Activated CD8-positive, alpha-beta memory T cell treated with anti-CD3 and anti-CD28 coated beads, Interleukin-2, amount 50 U/mL, for 1 hour (primary cell): Measurements from ENCODE around the gene LGI4.

ENCODE experiments used
- DNase-seq: peaks from one replicate; pipeline ENCODE4 v3.0.0-alpha.2; 2020; ENCODE audit errors: extremely low read depth

LGI4 gene

DNA sequence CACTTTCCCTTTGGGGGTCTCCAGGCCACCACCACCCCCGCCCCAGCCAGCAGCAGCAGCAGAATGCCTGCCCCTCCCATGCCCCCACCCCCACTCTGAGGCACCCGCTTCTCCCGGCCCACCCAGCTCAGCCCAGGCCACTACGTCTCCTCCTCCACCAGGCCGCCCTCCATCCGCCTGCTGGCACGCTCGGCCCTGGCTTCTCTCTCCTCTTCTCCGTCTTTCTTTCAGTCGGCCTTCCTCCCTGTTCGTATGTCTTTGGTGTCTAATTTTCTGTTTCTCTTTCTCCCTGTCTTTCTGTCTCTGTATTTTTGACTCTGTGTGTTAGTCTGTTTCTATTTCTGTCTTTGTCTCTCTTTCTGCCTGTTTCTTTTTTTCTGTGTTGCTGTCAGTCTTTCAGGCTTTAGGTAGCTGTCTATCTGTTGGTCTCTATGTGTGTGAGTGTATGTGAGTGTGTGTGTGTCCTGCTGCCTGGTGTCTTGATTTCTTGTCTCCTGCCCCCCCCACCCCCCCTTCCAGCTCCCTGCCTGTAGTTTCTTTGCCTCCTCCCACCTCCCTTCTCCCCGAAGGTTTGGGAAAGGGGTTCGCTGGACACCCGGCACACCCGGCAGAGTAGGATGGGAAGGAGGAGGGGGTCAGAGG is at the start of gene LGI4:
TSS of gene LGI4 (minus strand) at position 459 of the 642 bp plus-strand sequence. CDS start at position 80, 379 bp downstream.
- DNase-seq = no peak

DNA sequence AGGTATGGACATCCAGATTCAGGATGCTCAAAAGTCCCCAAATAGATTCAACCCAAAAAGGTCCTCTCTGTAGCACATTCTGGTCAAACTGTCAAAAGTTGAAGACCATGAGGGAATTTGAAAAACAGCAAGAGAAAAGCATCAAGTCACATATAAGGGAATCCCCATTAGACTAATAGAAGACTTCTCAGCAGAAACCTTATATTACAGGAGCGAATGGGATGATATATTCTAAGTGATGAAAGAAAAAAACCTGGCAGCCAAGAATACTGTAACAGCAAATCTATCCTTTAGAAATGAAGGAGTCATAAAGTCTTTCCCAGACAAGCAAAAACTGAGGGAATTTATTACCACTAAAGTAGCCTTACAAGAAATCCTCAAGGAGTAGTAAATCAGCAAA is 49.4 kb upstream of the LGI4 start:
- no peak for DNase-seq

DNA sequence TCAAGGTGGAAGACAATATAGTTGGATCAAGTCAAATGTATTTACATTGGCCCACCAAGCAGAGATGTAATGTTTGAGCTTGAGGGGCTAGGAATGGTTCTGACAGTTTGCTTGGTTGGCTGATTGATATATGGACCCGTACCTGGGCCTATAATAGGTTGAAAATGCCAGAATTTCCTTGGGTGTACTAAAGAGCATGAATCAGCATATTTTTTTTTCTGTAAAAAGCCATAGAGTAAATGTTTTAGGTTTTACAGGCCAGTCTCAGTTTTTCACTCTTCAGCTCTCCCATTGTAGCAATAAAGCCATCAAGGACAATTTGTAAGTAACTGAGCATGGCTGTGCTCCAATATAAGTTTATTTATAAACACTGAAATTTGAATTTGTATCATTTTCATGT is 46.5 kb upstream of the LGI4 start:
- no peak for DNase-seq

DNA sequence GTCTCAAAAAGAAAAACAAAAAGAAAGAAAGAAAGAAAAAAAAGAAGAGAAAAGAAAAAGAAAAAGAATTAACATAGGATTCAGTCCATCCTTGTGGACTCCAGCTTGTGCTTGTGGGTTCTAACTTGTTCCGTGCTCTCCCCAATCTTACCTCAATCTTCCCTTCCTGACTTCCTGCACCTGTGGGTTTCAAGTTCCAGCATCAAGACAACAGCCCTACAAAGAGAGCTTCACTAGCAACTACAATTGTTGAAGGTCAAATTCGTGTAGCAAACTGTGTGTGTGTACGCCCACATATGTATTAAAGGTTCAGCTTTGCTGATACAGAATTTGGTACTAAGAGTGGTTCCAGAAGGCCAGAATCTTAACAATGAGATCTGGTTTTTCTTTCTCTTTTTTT is 45.0 kb upstream of the LGI4 start:
- DNase-seq = no peak

DNA sequence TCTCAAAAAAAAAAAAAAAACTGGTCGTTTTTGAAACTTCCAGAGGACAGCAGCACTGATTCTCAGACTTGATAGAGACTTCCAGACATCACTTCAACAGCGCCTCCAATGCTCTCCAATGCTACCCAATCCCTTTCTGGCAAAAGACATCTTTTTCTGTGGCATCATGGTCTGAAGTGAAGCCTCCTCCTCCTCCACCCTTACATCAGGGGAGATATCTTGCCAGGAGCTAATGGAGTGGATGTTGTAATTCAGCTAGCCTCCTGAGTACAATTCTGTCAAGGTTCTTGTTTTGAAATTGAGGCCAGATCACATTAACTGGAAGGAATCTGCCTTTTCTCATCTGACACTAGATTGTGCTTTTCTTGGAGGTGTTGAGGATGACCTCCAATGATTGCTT is 43.8 kb upstream of the LGI4 start:
- DNase-seq = no peak

DNA sequence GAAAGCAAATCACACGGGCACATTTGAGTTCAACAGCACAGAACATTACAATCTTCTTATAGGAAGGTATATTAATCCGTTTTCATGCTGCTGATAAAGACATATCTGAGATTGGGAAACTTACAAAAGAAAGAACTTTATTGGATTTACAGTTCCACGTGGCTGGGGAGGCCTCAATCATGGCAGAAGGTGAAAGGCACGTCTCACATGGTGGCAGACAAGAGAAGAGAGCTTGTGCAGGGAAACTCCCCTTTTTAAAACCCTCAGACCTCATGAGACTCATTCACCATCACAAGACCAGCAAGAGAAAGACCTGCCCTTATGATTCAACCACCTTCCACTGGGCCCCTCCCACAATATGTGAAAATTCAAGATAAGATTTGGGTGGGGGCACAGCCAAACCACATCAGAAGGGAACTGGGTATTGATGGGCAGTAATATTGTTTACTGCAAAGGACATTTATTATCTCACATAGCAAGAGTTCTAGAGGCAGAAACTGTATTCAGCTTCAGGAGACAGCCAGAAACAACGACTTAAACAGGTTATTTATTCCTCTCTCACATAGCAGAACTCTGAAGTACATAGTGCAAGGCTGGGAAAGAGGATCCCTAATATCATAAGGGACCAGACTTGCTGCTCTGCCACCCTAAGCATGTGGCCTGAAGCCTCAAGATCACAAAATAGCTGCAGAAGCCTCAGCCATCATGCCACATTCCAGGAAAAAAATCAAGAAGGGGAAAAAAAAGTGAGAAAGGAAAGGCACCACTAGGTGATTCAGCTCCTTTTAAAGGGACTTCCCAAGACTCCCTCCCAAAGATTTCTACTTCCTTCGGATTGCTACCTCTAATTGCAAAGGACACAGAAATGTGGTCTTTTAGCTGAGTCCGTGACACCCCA is 42.8 kb upstream of the LGI4 start:
- no peak for DNase-seq

DNA sequence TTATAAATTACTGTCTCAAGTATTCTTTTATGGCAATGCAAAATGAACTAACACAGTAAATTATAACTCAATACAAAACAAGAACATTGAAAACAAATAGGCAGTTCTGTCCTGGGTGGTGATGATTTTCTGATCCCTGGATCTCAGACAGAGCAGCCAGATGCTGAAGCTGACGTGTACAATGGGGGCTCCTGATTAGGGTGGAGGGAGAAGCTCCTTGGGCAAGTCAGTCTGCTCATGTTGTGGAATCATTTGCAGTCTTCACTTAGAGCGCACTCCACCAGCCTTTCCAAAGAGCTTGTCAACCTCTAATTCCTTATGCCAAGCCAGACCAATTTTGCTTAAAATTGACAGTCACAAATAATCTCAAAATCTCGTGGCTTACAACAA is 41.3 kb upstream of the LGI4 start:
- no peak for DNase-seq

DNA sequence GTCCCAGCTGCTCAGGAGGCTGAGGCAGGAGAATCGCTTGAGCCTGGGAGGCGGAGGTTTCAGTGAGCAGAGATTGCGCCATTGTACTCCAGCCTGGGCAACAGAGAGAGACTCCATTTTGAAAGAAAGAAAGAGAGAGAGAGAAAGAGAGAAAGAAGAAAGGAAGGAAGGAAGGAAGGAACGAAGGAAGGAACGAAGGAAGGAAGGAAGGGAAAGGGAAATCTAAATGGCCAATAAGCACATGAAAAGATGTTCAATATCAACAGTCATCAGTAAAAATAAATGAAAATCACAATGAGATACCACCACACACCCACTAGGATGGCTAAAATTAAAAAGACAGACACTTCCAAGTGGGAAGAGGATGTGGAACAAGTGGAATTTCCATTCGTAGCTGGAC is 39.4 kb upstream of the LGI4 start:
- no peak for DNase-seq

DNA sequence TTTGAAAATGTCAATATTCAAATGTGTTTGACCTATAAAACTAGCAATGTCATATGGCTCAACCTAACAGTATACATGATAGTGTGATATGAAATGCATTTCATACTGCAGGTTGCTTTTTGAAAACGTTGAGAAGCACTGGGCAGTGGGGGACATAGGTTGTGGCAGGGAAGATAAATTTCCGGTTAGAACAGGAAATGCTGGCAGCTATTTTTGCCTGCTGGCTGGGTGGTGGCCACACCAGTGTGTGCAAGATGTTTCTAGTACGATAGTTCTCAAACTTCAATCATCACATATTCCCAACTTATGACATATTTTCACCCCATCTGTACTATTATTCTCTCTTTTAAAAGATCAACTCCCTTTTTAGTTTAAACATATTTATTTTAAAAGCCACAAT is 36.9 kb upstream of the LGI4 start:
- DNase-seq = no peak

DNA sequence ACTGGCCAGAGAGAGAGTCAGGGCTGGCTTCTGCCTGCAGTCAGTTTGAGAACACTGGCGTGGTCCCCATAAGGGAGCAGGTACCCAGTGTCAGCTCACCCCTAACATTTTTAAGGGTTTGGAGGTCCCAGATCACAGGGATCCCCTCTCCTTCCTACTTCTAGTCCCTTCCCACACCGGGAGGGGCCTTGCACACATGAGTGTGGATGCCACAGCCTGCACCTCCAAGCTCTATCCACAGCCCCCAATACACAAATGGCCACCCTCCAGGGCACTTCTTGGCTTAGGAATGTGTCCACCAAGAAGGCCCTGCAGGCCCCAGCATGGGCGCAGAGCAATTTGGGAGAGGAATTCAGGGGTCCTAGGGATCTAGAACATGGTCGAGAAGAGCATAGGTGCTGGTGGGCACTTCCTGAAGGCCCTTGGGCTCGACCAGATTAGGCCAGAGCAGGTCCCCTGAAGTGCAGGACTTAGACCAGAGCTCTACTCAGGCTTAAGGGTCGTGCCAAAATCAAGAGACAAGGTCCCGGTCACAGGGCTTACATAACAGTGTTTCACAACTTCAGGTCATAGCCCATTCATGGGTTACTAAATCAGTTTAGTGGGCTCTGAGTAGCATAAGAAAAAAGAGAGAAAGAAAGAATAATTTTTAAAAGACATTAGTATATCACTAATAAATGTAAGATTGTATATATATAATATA is 35.7 kb upstream of the LGI4 start:
- DNase-seq = no peak

DNA sequence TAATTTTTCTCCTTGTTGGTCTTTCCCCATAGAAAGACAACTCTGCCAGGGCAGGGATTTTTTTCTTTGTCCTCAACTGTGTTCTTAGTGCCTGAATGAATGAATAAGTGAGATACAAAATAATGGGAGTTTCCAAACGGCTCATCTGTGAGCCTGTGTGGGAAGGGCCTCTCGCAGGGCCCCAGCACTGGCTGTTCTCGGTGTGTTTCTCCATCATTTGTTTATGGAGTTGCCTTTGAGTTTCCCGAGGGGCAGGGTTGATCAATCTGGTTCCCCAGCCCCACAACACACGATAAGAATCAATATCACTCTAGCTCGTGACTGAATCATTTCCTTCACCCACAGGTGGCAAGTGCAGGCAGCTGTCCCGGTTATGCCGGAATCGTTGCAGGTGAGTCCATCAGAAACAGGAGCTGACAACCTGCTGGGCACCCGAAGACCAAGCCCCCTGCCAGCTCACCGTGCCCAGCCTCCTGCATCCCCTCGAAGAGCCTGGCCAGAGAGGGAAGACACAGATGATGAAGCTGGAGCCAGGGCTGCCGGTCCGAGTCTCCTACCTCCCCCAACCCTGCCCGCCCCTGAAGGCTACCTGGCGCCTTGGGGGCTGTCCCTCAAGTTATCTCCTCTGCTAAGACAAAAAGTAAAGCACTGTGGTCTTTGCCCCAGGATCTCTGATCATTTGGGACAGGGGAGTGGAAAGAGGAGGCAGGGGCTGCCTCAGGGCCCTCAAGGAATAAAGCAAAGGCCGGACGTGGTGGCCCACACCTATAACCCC is 34.5 kb upstream of the LGI4 start:
- DNase-seq = no peak

DNA sequence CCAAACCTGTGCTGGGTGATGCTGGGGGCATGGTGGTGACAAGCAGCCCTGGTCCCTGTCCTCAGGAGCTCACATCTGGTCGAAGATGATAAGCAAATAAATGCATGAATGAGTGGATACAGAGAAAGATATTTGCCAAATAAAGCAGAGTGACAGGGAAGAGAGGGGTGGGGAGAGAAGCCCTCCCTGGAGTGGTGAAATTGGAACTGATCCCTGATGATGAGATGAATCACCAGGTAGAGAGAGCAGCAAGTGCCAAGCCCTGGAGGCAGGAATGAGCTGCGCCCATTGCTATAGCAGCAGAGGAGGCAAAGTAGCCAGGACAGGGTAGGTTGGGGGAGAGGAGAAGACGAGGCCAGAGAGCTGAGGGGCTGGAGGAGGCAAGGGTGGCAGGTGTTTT is 33.3 kb upstream of the LGI4 start:
- no peak for DNase-seq

DNA sequence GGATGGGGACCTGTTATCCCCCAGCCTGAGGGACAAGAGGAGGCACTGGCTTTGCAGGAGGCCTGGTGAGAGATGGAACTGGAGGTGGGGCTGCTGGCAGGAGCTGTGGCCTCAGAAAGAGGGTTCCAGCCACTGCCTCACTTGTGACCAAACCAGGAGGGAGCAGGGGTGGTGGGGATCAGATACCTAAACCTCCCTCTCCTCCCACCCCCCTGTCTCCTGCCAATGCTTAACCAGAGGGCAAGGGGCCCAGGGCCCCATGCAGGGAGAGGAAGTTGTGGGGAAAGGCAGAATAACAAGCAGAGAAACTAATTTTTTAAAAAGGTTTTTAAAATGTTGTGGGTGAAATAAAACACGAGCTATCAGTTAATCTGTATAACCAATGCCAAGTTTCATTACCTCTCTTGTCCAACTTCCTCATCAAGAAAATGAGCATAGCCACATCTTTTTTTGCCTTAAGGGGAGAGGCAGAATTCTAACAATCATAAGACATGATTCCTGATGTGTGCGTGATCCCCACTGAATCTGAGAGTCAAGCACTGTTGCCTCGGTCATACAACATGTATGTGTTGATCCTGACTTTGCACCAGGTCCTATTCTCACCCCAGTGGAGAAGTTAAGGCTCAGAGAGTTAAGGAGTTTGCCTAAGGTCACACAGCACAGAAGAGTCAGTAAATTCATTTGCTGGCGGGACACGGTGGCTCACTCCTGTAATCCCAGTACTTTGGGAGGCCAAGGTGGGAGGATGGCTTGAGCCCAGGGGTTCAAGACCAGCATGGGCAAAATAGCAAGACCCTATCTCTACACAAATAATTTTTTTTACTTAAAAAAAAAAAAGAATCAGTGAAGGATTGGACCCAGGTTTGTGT is 32.6 kb upstream of the LGI4 start:
- DNase-seq = no peak

DNA sequence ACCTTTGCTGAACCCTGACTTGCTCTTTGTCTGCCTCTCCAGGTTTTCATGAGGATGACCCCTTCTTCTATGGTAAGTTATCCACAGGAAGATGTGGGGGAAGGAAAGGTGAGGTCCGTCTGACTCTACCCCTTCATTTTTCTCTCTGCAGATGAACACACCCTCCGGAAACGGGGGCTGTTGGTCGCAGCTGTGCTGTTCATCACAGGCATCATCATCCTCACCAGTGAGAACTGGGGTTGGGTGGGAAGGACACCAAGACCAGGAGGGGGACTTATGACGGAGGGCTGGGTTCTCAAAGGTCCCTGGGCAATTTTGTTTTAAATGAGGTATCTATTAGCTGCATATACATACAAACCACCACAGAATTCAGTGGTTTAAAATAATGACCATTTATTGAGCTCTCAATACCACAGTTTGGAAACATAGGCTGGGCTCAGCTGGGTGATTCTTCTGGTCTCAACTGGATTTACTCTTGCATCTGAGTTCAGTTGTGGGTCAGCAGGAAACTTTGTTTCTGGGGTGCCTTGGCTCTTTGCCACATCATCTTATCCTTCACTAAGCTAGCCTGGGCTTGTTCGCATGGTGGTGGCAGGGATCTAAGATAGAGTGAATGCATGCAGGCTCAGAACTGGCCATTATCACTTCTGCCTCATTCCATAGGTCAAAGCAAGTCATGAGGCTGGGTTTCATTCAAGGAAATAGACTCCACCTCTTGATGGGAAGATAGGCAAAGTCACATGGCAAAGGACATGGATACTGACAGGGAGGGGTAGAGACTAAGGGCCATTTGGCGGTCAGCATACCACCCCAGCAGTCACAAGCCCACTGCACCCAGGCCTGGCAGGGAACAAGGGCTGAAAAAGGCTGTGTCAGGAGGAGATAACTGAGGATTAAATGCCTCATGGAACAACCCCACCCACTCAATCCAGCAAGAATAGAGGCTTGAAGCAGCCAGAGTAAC is 31.5 kb upstream of the LGI4 start:
- no peak for DNase-seq

DNA sequence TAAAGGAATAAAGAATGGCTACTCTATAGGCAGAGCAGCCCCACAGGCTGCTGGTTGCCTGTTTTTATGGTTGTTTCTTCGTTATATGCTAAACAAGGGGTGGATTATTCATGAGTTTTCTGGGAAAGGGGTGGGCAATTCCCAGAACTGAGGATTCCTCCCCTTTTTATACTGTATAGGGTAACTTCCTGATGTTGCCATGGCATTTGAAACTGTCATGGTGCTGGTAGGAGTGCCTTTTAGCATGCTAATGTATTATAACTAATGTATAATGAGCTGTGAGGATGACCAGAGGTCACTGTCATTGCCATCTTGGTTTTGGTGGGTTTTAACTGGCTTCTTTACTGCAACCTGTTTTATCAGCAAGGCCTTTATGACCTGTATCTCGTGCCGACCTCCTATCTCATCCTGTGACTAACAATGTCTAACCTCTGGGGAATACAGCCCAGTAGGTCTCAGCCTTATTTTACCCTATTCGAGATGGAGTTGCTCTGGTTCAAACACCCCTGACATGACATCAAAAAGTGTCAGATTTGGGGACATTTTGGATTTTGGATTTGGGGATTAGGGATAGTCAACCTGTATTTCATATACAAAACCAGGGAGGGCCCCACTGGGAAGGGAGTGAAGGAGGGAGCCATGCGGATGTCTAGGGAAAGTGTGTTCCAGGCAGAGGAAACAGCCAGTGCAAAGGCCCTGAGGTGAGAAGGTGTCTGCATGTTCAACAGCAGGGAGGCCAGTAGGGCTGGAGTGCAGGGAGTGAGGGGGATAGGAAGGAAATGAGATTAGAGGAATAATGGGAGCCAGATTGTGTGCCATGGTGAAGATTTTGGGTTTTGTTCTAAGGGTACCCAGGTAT is 30.6 kb upstream of the LGI4 start:
- no peak for DNase-seq

DNA sequence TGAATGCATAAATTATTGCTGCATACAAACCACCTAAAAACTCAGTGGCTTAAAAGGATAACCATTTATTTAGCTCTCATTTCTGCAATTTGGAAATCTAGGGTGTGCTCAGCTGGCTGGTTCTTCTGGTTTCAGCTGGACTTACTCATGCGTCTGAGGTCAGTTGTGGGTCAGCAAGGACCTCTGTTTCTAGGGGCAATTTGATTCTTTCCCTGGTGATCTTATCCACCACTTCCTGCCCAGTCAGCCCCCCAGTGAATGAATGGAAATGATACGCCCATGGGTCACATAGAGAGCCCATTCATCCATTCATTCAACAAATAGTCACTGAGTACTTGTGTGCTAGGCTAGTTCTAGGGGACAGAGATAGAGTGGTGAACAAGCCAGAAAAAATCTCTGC is 29.6 kb upstream of the LGI4 start:
- no peak for DNase-seq

DNA sequence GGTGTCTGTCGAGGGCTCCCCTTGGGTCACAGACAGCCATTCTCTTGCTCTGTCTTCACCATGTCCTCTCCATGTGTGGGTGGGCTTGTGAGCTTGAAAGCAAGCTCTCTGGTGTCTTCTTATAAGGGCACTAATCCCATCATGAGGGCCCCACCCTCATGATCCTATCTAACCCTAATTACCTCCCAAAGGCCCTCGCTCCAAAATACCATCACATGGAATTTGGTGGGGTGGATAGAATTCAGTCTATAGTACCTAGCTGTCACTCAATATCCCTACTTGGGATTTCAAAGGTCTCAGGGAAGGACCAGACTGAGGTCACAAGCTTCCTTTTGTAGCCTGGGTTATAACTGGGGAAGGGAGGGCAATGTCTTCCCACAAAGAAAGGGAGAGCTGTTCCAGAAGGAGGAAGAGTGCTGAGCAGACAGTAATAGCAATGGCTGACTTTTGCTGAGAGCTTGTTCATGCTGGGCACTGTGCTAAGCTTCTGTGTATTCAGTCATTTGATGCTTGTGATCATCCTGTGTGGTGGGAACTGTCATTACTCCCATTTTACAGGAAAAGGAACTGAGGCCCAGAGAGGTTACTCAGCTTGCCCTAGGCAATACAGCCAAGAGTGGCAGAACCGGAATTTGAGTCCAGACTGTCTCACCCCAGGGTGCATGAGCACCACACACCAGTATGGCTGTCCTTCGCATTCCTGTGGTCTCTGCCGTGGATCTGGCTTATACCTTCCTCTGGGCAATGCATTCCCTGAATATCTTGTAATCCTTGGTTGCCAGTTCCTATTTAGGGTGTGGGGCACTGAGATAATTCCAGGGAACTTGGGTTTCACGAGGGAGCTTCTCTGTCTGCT is 27.8 kb upstream of the LGI4 start:
- no peak for DNase-seq

DNA sequence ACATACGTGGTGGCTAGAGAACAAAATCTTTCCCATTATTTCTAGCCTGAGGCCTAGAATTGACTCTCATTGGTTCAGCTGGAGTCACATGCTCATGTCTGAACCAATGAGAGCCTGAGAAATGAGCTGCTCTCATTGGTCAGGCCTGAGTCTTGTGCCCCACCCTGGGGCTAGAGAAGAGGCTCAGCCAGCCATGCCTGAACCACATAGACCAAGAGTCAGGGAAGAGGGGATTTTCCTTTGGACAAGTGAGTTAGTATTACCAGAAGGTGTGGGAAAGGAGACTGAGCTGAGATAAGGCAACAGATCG is 26.5 kb upstream of the LGI4 start:
- DNase-seq = no peak
